Gastrocnemius medialis (tissue), 4 donors: ENCODE measurements around the gene CFAP53. TPM values are rescaled to one million over a fixed set of nuclear protein-coding genes. Genes with fewer than 3 reads are reported as not detected.

ENCODE experiments used
- ATAC-seq, 2 donors: fragments of 150-250 bp; one replicate each; pipeline ENCODE4 v1.9.1; 2016
- DNase-seq, 2 donors: peaks; one replicate each; pipeline ENCODE4 v3.0.0-alpha.2; 2019
- H3K27ac ChIP-seq, 4 donors: fragments of 200-600 bp; sonication (generic); 1 replicate in 1 of 4; 2 replicates in 3 of 4; pipeline ENCODE4 v1.5.1; 2016 to 2018; ENCODE audit warnings: mild to moderate bottlenecking in 2 of 4, moderate library complexity in 1 of 4
- H3K27me3 ChIP-seq, 3 donors: fragments of 200-600 bp; sonication (generic) in 2 of 3; 1 replicate in 1 of 3; 2 replicates in 2 of 3; pipeline versions ENCODE4 v1.5.1 to v1.6.0; 2016 to 2019; ENCODE audit warnings: mild to moderate bottlenecking in 1 of 3, moderate library complexity in 1 of 3
- H3K36me3 ChIP-seq, 2 donors: fragments of 200-600 bp; sonication (generic) in 1 of 2; one replicate each; pipeline ENCODE4 v1.5.1; 2017 to 2018
- H3K4me1 ChIP-seq, 2 donors: fragments of 200-600 bp; sonication (generic) in 1 of 2; one replicate each; pipeline ENCODE4 v1.5.1; 2016 to 2017; ENCODE audit warnings: mild to moderate bottlenecking in 2 of 2
- H3K4me3 ChIP-seq, 4 donors: fragments of 200-600 bp; sonication (generic) in 3 of 4; 1 replicate in 1 of 4; 2 replicates in 3 of 4; pipeline ENCODE4 v1.5.1; 2016 to 2019; ENCODE audit warnings: mild to moderate bottlenecking in 2 of 4
- H3K9me3 ChIP-seq, 3 donors: fragments of 200-600 bp; sonication (generic) in 2 of 3; 1 replicate in 1 of 3; 2 replicates in 2 of 3; pipeline ENCODE4 v1.5.1; 2016 to 2019
- POLR2A ChIP-seq, 2 donors: fragments of 450-650 bp; IDR thresholded peaks; one replicate each; pipeline ENCODE4 v1.6.1; 2017; ENCODE audit warnings: antibody characterized with exemption in 2 of 2, mild to moderate bottlenecking in 2 of 2, moderate library complexity in 2 of 2
- in situ Hi-C, 4 donors: fragments of 200-750 bp; cut with MboI; loops; one replicate each; pipeline versions ENCODE4 v1.15.0 to v1.8.0; 2017; ENCODE audit warnings: low sequenced_read_pairs in 4 of 4
- intact Hi-C: fragments of 100-400 bp; cut with DNase I; formaldehyde crosslinking; loops from one replicate; pipeline ENCODE4 v1.15.1; 2023; ENCODE audit warnings: low total_unique reads
- total RNA-seq, 4 donors: library from RNA; depleted of rRNA; stranded (reverse); fragments of >200 nt; gene quantifications; one replicate each; pipeline versions ENCODE4 v1.1.0 to v1.2.3, GENCODE V29; 2016
- TF ChIP-seq, protein P1 (sequence below), 5 experiments: fragments of 450-650 bp in 3 of 5; fragments of 200-600 bp in 2 of 5; sonication (generic) in 2 of 5; IDR thresholded peaks in 4 of 5; conservative IDR thresholded peaks in 1 of 5; 1 replicate in 4 of 5; 2 replicates in 1 of 5; pipeline ENCODE4 v1.5.1; 2016 to 2019; ENCODE audit warnings: antibody characterized with exemption in 5 of 5, mild to moderate bottlenecking in 3 of 5, moderate library complexity in 3 of 5

Gene CFAP53
- total RNA-seq, 4 donors from 2014 or later, result 1.3 to 1.4 (median 1.4) TPM; not detected in 1

DNA sequence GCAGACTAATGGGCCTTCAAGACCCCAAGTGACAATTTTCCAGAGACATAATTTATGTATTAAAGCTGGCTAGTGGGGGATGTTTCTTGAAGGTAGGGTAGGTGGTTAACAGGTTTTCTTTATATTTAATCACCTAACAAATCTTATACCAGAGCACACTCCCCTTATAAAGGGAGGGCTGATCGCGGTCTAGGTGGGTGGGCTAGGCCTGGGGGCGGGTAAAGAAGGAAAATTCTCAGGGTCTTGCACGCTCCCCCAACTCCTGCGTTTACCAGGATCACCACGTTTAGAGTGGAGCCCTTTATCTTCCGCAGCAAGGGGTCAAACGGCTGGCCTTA is 41.1 kb upstream of the CFAP53 start:
- peak overlapping the region; percentile 41 to 58 (median 53) for H3K4me3 ChIP-seq
- H3K4me1 ChIP-seq, result peaks cover 3 to 6% of the 10 kb centered on the region in 2 donors
- no peak overlapping the region for H3K27ac ChIP-seq
- intact Hi-C loops (no loop called here), in situ Hi-C loops (no loop called here)
- no peak for TF ChIP-seq POLR2A (IDR thresholded peaks at IDR 0.05)
- TF ChIP-seq, protein P1, sequence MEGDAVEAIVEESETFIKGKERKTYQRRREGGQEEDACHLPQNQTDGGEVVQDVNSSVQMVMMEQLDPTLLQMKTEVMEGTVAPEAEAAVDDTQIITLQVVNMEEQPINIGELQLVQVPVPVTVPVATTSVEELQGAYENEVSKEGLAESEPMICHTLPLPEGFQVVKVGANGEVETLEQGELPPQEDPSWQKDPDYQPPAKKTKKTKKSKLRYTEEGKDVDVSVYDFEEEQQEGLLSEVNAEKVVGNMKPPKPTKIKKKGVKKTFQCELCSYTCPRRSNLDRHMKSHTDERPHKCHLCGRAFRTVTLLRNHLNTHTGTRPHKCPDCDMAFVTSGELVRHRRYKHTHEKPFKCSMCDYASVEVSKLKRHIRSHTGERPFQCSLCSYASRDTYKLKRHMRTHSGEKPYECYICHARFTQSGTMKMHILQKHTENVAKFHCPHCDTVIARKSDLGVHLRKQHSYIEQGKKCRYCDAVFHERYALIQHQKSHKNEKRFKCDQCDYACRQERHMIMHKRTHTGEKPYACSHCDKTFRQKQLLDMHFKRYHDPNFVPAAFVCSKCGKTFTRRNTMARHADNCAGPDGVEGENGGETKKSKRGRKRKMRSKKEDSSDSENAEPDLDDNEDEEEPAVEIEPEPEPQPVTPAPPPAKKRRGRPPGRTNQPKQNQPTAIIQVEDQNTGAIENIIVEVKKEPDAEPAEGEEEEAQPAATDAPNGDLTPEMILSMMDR (IDR thresholded peaks at IDR 0.05 in 4 of 5, conservative IDR thresholded peaks at IDR 0.05 in 1 of 5), result no peak
- ATAC-seq, result no peak
- H3K27me3 ChIP-seq, result peaks cover 0 to 28% (median 5%) of the 10 kb centered on the region in 3 donors
- H3K36me3 ChIP-seq, result no peaks in the 10 kb centered on the region
- no peaks in the 10 kb centered on the region for H3K9me3 ChIP-seq
- no peak for DNase-seq

DNA sequence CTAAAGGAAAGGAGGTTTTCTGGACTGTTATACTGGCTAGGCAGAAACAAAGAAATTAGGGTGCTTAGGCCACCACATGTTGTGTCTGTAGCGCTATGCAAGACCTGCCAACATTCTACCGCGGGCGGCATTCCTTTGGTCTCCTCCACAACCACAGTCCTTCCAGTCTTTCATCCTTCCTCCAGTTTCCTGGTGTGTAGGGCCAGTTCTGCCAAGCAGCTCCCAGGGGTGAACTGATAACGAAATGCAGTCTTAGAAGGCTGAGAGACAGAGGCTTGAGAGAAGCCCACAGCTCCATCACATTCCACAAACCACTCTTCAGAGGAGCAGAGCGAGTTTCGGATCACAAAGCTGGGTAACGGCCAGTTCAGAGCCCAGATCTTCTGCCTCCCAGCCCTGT is 40.6 kb upstream of the CFAP53 start:
- H3K4me3 ChIP-seq, result peak overlapping the region in 2 of 4 donors; percentile 52 to 58
- ATAC-seq, result no peak
- TF ChIP-seq, protein P1 (IDR thresholded peaks at IDR 0.05 in 4 of 5, conservative IDR thresholded peaks at IDR 0.05 in 1 of 5), result no peak
- no peak for TF ChIP-seq POLR2A (IDR thresholded peaks at IDR 0.05)

DNA sequence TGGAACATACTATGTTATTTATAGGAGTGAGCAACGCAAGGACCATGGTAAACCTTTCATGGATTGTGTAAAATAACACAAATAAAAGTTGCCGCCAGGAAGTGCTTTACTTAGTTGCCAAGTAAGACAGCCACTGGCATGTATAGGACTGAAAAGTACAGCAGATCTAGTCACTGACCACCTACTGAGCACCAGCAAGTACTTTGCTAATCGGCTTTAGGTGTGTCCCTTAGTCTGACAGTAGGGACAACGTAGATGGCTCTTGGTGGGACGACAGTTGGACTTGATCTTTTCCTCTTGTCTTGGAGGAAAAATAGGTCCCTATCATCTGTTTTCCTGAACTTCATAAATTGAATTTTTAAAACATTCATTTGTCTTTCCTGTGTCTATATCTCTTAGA is 34.8 kb upstream of the CFAP53 start:
- in situ Hi-C loops (no loop called here), intact Hi-C loops (no loop called here)
- Histone ChIP-seq H3K27me3 (peaks cover 18 to 51% (median 18%) of the 10 kb centered on the region in 3 donors), H3K27ac (no peak overlapping the region), H3K4me3 (no peak overlapping the region), H3K36me3 (no peaks in the 10 kb centered on the region), H3K4me1 (peaks cover 0 to 9% of the 10 kb centered on the region in 2 donors), H3K9me3 (no peaks in the 10 kb centered on the region)
- DNase-seq (no peak), ATAC-seq (no peak)
- no peak for TF ChIP-seq POLR2A (IDR thresholded peaks at IDR 0.05)
- TF ChIP-seq, protein P1 (IDR thresholded peaks at IDR 0.05 in 4 of 5, conservative IDR thresholded peaks at IDR 0.05 in 1 of 5), result no peak

More for the DNA sequence above, 40.6 kb upstream of the CFAP53 start:
- Histone ChIP-seq H3K9me3 (no peaks in the 10 kb centered on the region), H3K36me3 (no peaks in the 10 kb centered on the region), H3K4me1 (peaks cover 3 to 6% of the 10 kb centered on the region in 2 donors), H3K27ac (no peak overlapping the region), H3K27me3 (peaks cover 0 to 28% (median 5%) of the 10 kb centered on the region in 3 donors)
- DNase-seq, result no peak
- in situ Hi-C loops (no loop called here), intact Hi-C loops (no loop called here)

DNA sequence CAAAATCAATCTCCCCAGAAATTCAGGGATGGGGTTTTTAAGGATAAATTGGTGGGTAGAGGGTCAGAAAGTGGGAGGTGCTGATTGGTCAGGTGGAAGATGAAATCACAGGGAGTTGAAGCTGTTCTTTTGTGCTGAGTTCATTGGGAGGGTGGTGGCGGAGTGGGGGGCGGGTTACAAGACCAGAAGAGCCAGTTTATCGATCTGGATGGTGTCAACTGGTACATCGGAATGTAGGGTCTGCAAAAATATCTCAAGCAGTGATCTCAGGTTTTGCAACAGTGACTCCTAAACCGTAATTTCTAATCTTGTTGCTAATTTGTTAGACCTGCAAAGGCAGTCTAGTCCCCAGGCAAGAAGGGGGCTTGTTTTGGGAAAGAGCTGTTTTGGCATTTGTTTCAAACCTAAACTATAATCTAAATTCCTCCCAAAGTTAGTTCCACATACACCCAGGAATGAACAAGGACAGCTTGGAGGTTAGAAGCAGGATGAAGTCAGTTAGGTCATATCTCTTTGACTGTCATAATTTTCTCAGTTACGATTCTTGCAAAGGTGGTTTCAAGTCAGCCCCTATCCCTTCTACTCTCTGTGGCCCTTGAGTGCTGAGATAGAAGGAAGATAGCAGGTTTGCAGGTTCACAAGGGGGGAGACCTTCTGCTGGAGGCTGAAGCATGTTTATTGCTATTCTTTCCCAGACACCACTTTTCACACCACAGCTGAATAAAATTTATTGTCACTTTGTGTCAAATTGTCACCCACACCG is 33.5 kb upstream of the CFAP53 start:
- TF ChIP-seq, protein P1 (IDR thresholded peaks at IDR 0.05 in 4 of 5, conservative IDR thresholded peaks at IDR 0.05 in 1 of 5), result no peak
- no peak for TF ChIP-seq POLR2A (IDR thresholded peaks at IDR 0.05)
- Histone ChIP-seq H3K27ac (no peak overlapping the region), H3K36me3 (no peaks in the 10 kb centered on the region), H3K9me3 (no peaks in the 10 kb centered on the region), H3K4me3 (no peak overlapping the region), H3K4me1 (peaks cover 0 to 9% of the 10 kb centered on the region in 2 donors), H3K27me3 (peaks cover 18 to 45% (median 18%) of the 10 kb centered on the region in 3 donors)
- DNase-seq (no peak), ATAC-seq (no peak)
- intact Hi-C loops, result no loop called here
- in situ Hi-C loops, result loop anchor here in 3 of 4 donors (25.0 kb wide), 4 partner anchors 488 to 887 kb away; partner anchors contain the start of genes C18orf32 (in 3 of the 3), RPL17 (in 3 of the 3), ACAA2 (in 2 of the 3) and SMAD4 (in 2 of the 3)
